ENCODE results near the gene VIL1.

The VIL1 gene

DNA sequence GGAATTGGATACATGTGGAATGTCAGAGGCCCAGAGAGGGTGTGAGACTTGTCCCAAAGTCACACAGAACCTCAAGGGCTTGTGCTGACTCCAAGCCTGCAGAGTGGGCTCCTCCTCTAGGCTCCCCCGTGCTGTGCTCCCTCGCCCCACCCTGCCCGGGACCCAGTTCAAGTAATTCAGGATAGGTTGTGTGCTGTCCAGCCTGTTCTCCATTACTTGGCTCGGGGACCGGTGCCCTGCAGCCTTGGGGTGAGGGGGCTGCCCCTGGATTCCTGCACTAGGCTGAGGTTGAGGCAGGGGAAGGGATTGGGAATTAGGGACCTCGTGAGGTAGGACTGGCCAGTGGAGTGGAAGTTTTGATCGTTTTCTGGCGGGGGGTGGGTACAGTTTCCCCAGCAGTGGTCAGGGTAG, 16.4 kb upstream of the VIL1 start:
- intact Hi-C loops (cut with DNase I), result loop anchor here (5.0 to 10.0 kb wide), 4 partner anchors 110 to 772 kb away; partner anchors contain the start of genes BCS1L, CNOT9, CNPPD1 and RETREG2

DNA sequence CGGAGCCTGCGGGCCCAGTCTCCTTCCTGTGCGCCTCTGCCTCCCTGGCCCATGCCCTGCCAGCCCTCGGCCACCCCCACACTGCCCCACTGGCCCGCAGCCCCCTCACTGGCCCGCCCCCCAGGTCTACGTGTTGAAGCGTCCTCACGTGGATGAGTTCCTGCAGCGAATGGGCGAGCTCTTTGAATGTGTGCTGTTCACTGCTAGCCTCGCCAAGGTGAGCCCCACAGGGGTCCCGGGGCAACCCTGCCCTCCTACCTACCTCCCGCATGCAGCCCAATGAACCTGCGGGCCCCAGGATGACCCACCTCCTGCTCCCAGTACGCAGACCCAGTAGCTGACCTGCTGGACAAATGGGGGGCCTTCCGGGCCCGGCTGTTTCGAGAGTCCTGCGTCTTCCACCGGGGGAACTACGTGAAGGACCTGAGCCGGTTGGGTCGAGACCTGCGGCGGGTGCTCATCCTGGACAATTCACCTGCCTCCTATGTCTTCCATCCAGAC, 16.0 kb upstream of the VIL1 start:
- intact Hi-C loops (cut with DNase I), result loop anchor here (5.0 to 10.0 kb wide), 4 partner anchors 111 to 772 kb away; partner anchors contain the start of genes BCS1L, CNOT9, CNPPD1 and RETREG2
- DNase-seq, result no peak

More for the DNA sequence above, 16.4 kb upstream of the VIL1 start:
- DNase-seq, result no peak

DNA sequence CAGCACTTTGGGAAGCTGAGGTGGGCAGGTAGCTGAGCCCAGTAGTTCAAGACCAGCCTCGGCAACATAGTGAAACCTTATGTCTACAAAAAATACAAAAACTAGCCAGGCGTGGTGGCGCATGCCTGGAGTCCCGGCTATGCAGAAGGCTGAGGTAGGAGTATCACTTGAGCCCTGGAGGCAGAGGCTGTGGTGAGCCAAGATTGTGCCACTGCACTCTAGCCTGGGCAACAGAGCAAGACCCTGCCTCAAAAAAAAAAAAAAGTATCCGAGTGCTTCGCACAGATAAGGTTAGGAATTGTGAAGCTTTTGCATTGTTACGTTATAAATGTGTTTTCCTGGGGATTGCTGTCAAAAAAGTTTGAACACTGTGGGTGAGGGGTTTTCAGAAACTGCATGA, 15.1 kb upstream of the VIL1 start:
- intact Hi-C loops (cut with DNase I), result loop anchor here (5.0 to 10.0 kb wide), 4 partner anchors 112 to 771 kb away; partner anchors contain the start of genes BCS1L, CNOT9, CNPPD1 and RETREG2
- no peak for DNase-seq

- intact Hi-C loops (cut with DNase I), result loop anchor here (5.0 to 10.0 kb wide), 5 partner anchors 63 to 770 kb away; partner anchors contain the start of genes BCS1L, CNOT9, CNPPD1 and RETREG2
- no peak for DNase-seq
Measured at GRCh38 chr2:218404351-218405085, 14.4 kb upstream of the VIL1 start.

- no peak for DNase-seq
- intact Hi-C loops (cut with DNase I), result loop anchor here (5.0 to 10.0 kb wide), 2 partner anchors 62 to 770 kb away; partner anchors contain the start of genes CNPPD1, RETREG2 and SLC23A3
Measured at GRCh38 chr2:218405086-218405745, 13.7 kb upstream of the VIL1 start.

DNA sequence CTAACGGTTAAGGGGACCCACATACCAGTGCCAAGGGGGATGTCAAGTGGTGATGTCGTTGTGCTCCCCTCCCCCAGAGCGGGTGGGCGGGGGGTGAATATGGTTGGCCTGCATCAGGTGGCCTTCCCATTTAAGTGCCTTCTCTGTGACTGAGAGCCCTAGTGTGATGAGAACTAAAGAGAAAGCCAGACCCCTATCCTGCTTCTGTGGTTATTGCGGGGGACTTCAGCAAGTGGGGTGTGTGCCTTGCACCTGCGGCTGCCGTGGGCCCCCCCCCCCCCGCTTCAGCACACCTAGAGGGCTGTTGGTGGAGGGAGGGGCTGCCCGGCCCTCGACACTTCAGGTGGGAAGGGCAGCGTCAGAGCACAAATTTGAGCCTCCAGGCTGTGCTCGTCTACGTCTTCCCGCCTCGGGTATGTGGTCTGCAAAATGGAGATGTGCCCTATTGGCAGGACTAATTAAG, 13.1 kb upstream of the VIL1 start:
- DNase-seq, result peak in 1 of 42 donors; percentile 40
- intact Hi-C loops (cut with DNase I), result loop anchor here (5.0 to 10.0 kb wide), 2 partner anchors 62 to 769 kb away; partner anchors contain the start of genes CNPPD1, RETREG2 and SLC23A3

DNA sequence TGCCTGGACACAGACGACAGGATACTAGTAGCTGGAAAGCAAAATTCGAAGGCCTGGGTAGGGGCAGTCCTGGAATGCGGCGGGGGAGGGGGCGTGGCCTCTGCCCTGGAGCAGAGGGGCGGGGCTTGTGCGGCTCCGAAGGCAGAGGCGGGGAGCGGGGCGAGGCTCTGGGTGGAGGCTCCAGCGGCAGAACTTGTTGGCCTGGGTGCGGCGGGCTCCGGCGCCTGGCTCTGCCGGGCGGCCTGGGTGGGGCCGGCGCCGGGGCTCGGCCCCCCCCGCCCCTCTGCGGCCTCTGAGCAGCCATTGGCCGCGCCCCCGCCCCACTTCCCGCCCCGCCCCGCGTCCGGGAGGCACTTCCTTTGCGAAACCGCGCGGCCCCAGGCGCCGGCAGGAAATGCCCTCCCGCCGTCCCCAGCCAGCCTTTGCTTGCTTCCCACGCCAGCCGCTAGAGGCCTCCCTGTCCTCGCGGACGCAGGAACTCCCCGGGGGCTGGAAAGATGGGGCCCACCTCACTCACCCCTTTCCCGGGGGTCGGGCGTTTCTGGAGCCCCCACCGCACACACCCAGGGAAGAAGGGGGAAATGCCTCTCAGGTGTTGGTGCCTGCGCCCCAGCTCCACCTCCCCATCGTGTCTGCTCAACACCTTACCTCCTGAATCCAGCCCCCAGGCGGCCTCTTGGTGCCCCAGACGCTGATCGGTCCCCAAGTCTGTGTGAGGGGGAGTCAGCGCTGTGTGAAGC, 12.5 kb upstream of the VIL1 start:
- peak; percentile 87 to 99 (median 96) for DNase-seq
- intact Hi-C loops (cut with DNase I), result loop anchor here (5.0 to 10.0 kb wide), 2 partner anchors 61 to 768 kb away; partner anchors contain the start of genes CNPPD1, RETREG2 and SLC23A3

DNA sequence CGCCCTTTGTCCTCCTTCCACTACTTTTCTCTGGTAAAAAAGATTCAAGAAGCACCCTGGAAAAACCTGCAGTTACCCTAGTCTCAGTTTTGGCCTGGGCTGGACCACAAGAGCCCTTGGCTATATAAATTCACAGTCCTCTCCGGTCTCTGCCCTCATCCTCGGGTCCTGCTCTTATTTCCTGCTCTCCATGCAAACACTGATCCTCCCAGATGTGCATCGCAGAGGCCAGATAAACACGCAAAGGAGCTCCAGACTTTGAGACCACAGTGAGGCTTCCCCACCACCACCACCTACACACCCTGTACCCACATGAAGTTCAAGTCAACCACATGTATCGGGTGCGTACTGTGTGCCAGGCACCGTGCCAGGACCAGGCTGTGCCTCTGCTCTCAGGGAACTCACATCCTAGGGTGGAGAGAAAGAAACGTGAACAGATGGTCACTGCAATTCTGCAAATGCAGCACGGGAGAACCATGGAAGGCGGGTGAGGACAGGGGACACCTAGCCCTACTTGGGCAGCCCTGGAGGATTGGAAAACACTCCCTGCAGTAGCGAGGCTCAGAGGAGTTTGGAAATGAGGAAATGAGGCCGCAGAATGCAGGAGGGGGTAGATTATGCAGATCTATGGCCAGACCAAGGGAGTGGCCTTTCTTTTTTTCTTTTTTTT, 11.8 kb upstream of the VIL1 start:
- peak in 37 of 42 donors; percentile 31 to 73 (median 51) for DNase-seq
- intact Hi-C loops (cut with DNase I), result loop anchor here (5.0 to 10.0 kb wide), 2 partner anchors 60 to 768 kb away; partner anchors contain the start of genes CNPPD1, RETREG2 and SLC23A3

GRCh38 chr2:218407717-218408116, 11.2 kb upstream of the VIL1 start:
- intact Hi-C loops (cut with DNase I), result loop anchor here (5.0 to 10.0 kb wide), 2 partner anchors 60 to 767 kb away; partner anchors contain the start of genes CNPPD1, RETREG2 and SLC23A3
- DNase-seq, result no peak

DNA sequence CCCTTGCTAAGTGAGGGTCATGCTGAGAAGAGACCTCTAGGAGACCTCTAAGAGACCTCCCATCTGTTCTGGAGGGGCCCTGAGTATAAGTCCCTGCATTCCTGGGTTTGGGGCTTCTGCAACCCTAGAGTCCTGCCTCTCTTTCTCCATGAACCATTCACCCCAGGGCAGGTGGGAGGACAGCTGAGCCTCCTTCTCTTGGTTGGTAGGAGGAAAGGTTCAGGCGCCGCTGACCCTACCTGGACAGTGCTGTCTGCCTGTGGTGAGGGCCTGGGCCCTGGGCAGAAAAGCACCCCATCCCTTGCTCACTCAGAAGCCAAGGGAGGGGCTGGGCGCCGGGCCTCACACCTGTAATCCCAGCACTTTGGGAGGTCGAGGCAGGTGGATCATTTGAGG, 604 bp upstream of the VIL1 start:
- intact Hi-C loops (cut with DNase I), result loop anchor here (10.0 kb wide), 1 partner anchor 426 kb away; no protein-coding TSS in a partner anchor
- no peak for DNase-seq

DNA sequence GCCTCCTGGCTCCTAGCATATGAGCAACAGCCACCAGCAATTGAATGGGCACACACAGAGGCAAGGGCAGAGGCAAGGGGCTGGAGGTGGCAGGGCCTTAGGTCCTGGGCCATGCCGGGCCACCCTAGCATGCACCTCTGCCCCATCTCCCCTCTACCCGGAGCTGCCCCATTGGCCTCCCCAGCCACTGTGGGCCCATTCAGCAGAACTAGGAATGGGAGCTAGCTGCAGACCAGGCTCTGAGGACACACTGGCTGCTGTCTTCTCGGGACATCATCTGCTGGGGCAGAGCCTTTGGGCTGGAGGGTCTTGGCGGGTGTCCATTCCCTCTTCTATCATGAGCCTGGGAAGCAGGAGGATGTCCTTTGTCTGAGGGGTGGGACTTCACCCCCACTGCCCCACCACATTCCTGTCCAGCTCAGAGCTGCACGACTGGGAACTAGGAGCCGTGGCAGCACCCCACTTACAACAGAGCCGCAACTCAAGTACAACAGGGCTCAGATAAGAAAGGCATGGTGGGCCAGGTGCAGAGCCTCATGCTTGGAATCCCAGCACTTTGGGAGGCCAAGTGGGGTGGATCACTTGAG, 800 bp downstream of the VIL1 start:
- DNase-seq, result no peak
- intact Hi-C loops (cut with DNase I), result loop anchor here (10.0 kb wide), 1 partner anchor 425 kb away; no protein-coding TSS in a partner anchor

- DNase-seq, result no peak
- intact Hi-C loops (cut with DNase I), result no loop called here
Measured at GRCh38 chr2:218421027-218421426, 2.1 kb downstream of the VIL1 start.

DNA sequence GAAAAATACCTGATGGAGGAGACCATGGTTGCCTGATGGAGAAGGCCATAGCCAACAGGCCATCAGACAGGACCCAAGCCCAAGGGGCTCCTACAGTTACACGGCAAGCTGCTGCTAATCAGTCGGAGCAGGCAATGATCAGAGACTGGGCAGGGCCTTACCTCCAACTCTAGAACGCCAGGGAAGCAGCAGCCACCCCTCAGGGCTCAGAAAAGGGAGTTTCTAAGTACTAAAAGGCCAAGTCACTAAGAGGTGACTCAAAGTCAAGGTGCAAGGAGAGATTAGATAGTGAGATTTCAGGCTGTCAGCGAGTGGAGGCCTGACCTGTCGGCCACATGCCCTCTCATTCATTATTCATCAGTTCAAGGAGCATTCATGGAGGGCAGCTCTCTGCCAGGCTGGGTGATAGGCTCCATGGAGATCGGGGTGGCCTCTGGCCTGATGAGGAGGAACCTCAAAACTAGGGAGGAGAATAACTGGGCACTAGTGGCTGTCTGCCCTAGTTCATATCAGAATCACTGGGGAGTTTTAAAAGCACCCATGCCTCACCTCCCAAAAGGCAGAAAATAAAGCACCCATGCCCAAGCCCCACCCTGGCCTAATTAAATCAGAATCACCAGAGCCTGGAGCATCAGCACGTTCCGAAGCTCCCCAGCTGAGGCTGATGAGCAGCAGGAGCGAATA, 3.6 kb downstream of the VIL1 start:
- intact Hi-C loops (cut with DNase I), result no loop called here

DNA sequence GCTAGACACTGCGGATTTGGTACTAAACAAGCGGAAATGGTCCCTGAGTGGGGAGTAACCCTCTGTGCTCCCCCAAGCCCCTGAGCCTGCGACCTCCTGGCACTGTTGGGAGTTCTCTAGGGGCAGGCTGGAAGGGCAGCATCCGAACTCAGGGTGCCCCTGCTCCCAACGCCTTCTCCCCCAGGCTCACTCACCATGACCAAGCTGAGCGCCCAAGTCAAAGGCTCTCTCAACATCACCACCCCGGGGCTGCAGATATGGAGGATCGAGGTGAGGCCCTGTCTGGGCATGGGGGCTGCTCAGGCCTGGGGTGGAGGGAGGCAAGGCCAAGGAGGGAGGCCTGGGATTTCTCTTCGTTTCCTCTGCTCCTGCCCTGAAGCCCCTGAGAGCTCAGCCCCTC, 4.7 kb downstream of the VIL1 start:
- intact Hi-C loops (cut with DNase I), result no loop called here
- no peak for DNase-seq

More for the DNA sequence above, 3.6 kb downstream of the VIL1 start:
- DNase-seq, result no peak

GRCh38 chr2:218425531-218425930, 6.6 kb downstream of the VIL1 start:
- no peak for DNase-seq
- intact Hi-C loops (cut with DNase I), result no loop called here

- intact Hi-C loops (cut with DNase I), result no loop called here
- DNase-seq, result no peak
Measured at GRCh38 chr2:218427741-218428140, 8.8 kb downstream of the VIL1 start.

All from head of caudate nucleus (tissue), 42 donors.